NCI-H2227 (cell line): ENCODE data around the gene MEIOSIN.

Source experiments
- DNase-seq: peaks from one replicate; lab custom pipeline; 2025; ENCODE audit not compliant: unreplicated experiment; lab: John Stamatoyannopoulos, UW

The MEIOSIN gene

GRCh38 chr19:45763691-45764294 is 30.6 kb downstream of the MEIOSIN start:
- DNase-seq: no peak

GRCh38 chr19:45764475-45764874 is 31.2 kb downstream of the MEIOSIN start:
- no peak for DNase-seq

GRCh38 chr19:45764945-45765701 is 31.9 kb downstream of the MEIOSIN start:
- no peak for DNase-seq

GRCh38 chr19:45765702-45766295 is 32.6 kb downstream of the MEIOSIN start:
- DNase-seq: no peak

- no peak for DNase-seq
Observed at GRCh38 chr19:45766296-45766868, 33.1 kb downstream of the MEIOSIN start.

- no peak for DNase-seq
Observed at GRCh38 chr19:45766869-45767346, 33.7 kb downstream of the MEIOSIN start.

GRCh38 chr19:45767410-45767880 is 34.2 kb downstream of the MEIOSIN start:
- DNase-seq: no peak

GRCh38 chr19:45767881-45768654 is 34.8 kb downstream of the MEIOSIN start:
- DNase-seq: peak; percentile 65

GRCh38 chr19:45768655-45768983 is 35.4 kb downstream of the MEIOSIN start:
- DNase-seq: no peak

GRCh38 chr19:45768984-45769782 is 35.9 kb downstream of the MEIOSIN start, which contains the start of gene SIX5:
SIX5 (minus strand) TSS chr19:45769252; CDS start chr19:45768844, 408 bp downstream.
- peak; percentile 96 for DNase-seq

- peak; percentile 61 for DNase-seq
Observed at GRCh38 chr19:45769821-45770191, 36.6 kb downstream of the MEIOSIN start.

GRCh38 chr19:45770192-45771101 is 37.2 kb downstream of the MEIOSIN start:
- DNase-seq: peak; percentile 94

- DNase-seq: no peak
Observed at GRCh38 chr19:45771311-45771933, 38.2 kb downstream of the MEIOSIN start.

GRCh38 chr19:45772130-45772840 is 39.0 kb downstream of the MEIOSIN start:
- DNase-seq: no peak

- no peak for DNase-seq
Observed at GRCh38 chr19:45772912-45773311, 39.7 kb downstream of the MEIOSIN start.

GRCh38 chr19:45773384-45773783 is 40.1 kb downstream of the MEIOSIN start:
- no peak for DNase-seq

GRCh38 chr19:45774765-45775164 is 41.5 kb downstream of the MEIOSIN start:
- DNase-seq: no peak

GRCh38 chr19:45777395-45777961 is 44.2 kb downstream of the MEIOSIN start:
- no peak for DNase-seq
